Calu3 (cell line): ENCODE data around the gene PMM2. TPM values are rescaled to one million over a fixed set of nuclear protein-coding genes. Genes with fewer than 3 reads are reported as not detected.

Experiments used
- BruUV-seq: library from RNA; stranded (reverse); fragments of 400-500 nt; replicated peaks from 2 replicates; lab custom pipeline; 2021; lab: Mats Ljungman, UMichigan
- CTCF ChIA-PET: fragments of 300-600 bp; sonication (Branson Sonifier 250); formaldehyde crosslinking; loops from one replicate; lab custom pipeline; 2022; ENCODE audit warnings: antibody characterized with exemption; lab: Charles Lee
- DNase-seq: peaks from one replicate; pipeline ENCODE4 v3.0.0; 2022
- H3K27ac Mint-ChIP-seq: one replicate; pipeline ENCODE4 v1.8.0; 2022; ENCODE audit warnings: mixed read lengths; ENCODE audit not compliant: unreplicated experiment
- H3K27me3 Mint-ChIP-seq: one replicate; pipeline ENCODE4 v1.8.0; 2022; ENCODE audit warnings: mixed read lengths; ENCODE audit not compliant: unreplicated experiment
- H3K36me3 Mint-ChIP-seq: one replicate; pipeline ENCODE4 v1.8.0; 2022; ENCODE audit warnings: mild to moderate bottlenecking, moderate library complexity, mixed read lengths; ENCODE audit not compliant: insufficient read depth, unreplicated experiment
- H3K4me1 Mint-ChIP-seq: one replicate; pipeline ENCODE4 v1.8.0; 2022; ENCODE audit warnings: mild to moderate bottlenecking, low read depth, mixed read lengths; ENCODE audit not compliant: unreplicated experiment
- H3K4me3 Mint-ChIP-seq: one replicate; pipeline ENCODE4 v1.8.0; 2022; ENCODE audit warnings: mild to moderate bottlenecking, low read depth, moderate library complexity, mixed read lengths; ENCODE audit not compliant: unreplicated experiment
- H3K9me3 Mint-ChIP-seq: one replicate; pipeline ENCODE4 v1.8.0; 2022; ENCODE audit warnings: low read depth, mixed read lengths; ENCODE audit not compliant: unreplicated experiment
- CTCF ChIP-seq: fragments of 200-600 bp; IDR thresholded peaks from one replicate; pipeline ENCODE4 v1.8.0; 2022; ENCODE audit warnings: antibody characterized with exemption; ENCODE audit not compliant: unreplicated experiment
- intact Hi-C: fragments of 100-400 bp; cut with micrococcal nuclease; formaldehyde crosslinking; loops from one replicate; pipeline ENCODE4 v1.10.0; 2022; ENCODE audit not compliant: unreplicated experiment
- total RNA-seq: library from RNA; stranded (reverse); gene quantifications from 2 replicates; pipeline ENCODE4 v1.2.3, GENCODE V29; 2022

Gene PMM2
- total RNA-seq, 1 experiment from 2014 or later: 88.3 TPM

- H3K27ac Mint-ChIP-seq: peak overlapping the region; percentile 47
- H3K9me3 Mint-ChIP-seq: no peaks in the 10 kb centered on the region
- no peak for TF ChIP-seq CTCF
- no peak for DNase-seq
- CTCF ChIA-PET: no interaction called here
- H3K36me3 Mint-ChIP-seq: peaks cover 86% of the 10 kb centered on the region
- H3K27me3 Mint-ChIP-seq: no peaks in the 10 kb centered on the region
- peaks cover 9% of the 10 kb centered on the region for H3K4me1 Mint-ChIP-seq
- no peak overlapping the region for H3K4me3 Mint-ChIP-seq
- BruUV-seq: no TSS peak
- intact Hi-C loops: no loop called here
Measured at GRCh38 chr16:8851761-8852403, 54.2 kb downstream of the PMM2 start.

- H3K27ac Mint-ChIP-seq: peak overlapping the region; percentile 65
- no peaks in the 10 kb centered on the region for H3K9me3 Mint-ChIP-seq
- no peak overlapping the region for H3K4me3 Mint-ChIP-seq
- CTCF ChIA-PET: no interaction called here
- intact Hi-C loops: no loop called here
- peaks cover 9% of the 10 kb centered on the region for H3K4me1 Mint-ChIP-seq
- H3K36me3 Mint-ChIP-seq: peaks cover 86% of the 10 kb centered on the region
- no TSS peak for BruUV-seq
- no peak for DNase-seq
- H3K27me3 Mint-ChIP-seq: no peaks in the 10 kb centered on the region
- no peak for TF ChIP-seq CTCF
Measured at GRCh38 chr16:8852534-8852933, 54.9 kb downstream of the PMM2 start.

- Mint-ChIP-seq H3K27ac (peak overlapping the region; percentile 65), H3K4me3 (no peak overlapping the region), H3K36me3 (peaks cover 87% of the 10 kb centered on the region), H3K4me1 (peaks cover 9% of the 10 kb centered on the region), H3K27me3 (no peaks in the 10 kb centered on the region), H3K9me3 (no peaks in the 10 kb centered on the region)
- TF ChIP-seq CTCF: no peak
- no TSS peak for BruUV-seq
- CTCF ChIA-PET: no interaction called here
- intact Hi-C loops: no loop called here
- no peak for DNase-seq
Measured at GRCh38 chr16:8853150-8853549, 55.5 kb downstream of the PMM2 start.

- Mint-ChIP-seq H3K36me3 (peaks cover 87% of the 10 kb centered on the region), H3K27ac (no peak overlapping the region), H3K9me3 (no peaks in the 10 kb centered on the region), H3K27me3 (no peaks in the 10 kb centered on the region), H3K4me1 (peaks cover 9% of the 10 kb centered on the region), H3K4me3 (no peak overlapping the region)
- no peak for DNase-seq
- CTCF ChIA-PET: no interaction called here
- intact Hi-C loops: no loop called here
- TF ChIP-seq CTCF: no peak
- TSS peak; percentile 41 for BruUV-seq
Measured at GRCh38 chr16:8853611-8854010, 56.0 kb downstream of the PMM2 start.
